Measurements from ENCODE around the gene ELF2.

DNA sequence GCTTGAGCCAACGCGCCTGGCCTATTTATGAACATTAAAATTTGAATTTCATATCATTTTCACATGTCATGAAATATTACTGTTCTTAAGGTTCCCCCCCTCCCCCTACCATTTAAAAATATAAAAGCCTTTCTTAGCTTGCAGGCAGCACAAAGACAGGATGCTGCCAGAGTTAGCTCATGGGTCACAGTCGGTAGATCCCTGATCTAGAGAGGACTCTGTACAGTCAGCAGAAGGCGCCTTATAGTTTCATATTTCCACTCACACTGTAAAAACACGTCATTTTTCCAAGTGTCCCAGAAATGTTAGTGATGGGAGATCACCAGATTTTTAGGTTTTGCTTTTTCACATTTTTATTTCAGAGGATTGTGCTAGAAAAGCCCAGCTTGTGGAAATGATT, 149.2 kb downstream of the ELF2 start:
- TF ChIP-seq, protein P1, sequence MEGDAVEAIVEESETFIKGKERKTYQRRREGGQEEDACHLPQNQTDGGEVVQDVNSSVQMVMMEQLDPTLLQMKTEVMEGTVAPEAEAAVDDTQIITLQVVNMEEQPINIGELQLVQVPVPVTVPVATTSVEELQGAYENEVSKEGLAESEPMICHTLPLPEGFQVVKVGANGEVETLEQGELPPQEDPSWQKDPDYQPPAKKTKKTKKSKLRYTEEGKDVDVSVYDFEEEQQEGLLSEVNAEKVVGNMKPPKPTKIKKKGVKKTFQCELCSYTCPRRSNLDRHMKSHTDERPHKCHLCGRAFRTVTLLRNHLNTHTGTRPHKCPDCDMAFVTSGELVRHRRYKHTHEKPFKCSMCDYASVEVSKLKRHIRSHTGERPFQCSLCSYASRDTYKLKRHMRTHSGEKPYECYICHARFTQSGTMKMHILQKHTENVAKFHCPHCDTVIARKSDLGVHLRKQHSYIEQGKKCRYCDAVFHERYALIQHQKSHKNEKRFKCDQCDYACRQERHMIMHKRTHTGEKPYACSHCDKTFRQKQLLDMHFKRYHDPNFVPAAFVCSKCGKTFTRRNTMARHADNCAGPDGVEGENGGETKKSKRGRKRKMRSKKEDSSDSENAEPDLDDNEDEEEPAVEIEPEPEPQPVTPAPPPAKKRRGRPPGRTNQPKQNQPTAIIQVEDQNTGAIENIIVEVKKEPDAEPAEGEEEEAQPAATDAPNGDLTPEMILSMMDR (IDR thresholded peaks at IDR 0.05) = no peak
- TF ChIP-seq POLR2A (IDR thresholded peaks at IDR 0.05) (no peak), EP300 (IDR thresholded peaks at IDR 0.05) (no peak)
